Gastrocnemius medialis (tissue), 4 donors: ENCODE data around the gene HSPA9.

ENCODE experiments used
- POLR2A ChIP-seq, 2 donors: fragments of 450-650 bp; IDR thresholded peaks; one replicate each; pipeline ENCODE4 v1.6.1; 2017; ENCODE audit warnings: antibody characterized with exemption in 2 of 2, mild to moderate bottlenecking in 2 of 2, moderate library complexity in 2 of 2
- TF ChIP-seq, protein P1 (sequence below), 5 experiments: fragments of 450-650 bp in 3 of 5; fragments of 200-600 bp in 2 of 5; sonication (generic) in 2 of 5; IDR thresholded peaks in 4 of 5; conservative IDR thresholded peaks in 1 of 5; 1 replicate in 4 of 5; 2 replicates in 1 of 5; pipeline ENCODE4 v1.5.1; 2016 to 2019; ENCODE audit warnings: antibody characterized with exemption in 5 of 5, mild to moderate bottlenecking in 3 of 5, moderate library complexity in 3 of 5

DNA sequence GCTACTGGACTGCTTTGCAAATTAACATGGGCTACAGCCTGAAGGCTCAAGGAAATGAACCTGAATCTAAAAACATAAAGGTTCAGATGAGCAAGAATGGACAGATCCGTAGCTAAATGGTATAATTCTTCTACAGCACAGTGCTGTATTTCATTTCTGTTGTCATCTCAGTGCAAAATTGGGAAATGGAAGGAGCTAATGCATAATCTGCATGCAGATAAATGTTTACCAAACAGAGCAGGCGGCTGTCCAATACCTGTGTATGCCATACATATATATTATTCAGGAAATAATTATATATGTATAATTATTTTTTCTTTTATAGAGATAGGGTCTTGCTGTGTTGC is 4.3 kb upstream of the HSPA9 start:
- TF ChIP-seq, protein P1, sequence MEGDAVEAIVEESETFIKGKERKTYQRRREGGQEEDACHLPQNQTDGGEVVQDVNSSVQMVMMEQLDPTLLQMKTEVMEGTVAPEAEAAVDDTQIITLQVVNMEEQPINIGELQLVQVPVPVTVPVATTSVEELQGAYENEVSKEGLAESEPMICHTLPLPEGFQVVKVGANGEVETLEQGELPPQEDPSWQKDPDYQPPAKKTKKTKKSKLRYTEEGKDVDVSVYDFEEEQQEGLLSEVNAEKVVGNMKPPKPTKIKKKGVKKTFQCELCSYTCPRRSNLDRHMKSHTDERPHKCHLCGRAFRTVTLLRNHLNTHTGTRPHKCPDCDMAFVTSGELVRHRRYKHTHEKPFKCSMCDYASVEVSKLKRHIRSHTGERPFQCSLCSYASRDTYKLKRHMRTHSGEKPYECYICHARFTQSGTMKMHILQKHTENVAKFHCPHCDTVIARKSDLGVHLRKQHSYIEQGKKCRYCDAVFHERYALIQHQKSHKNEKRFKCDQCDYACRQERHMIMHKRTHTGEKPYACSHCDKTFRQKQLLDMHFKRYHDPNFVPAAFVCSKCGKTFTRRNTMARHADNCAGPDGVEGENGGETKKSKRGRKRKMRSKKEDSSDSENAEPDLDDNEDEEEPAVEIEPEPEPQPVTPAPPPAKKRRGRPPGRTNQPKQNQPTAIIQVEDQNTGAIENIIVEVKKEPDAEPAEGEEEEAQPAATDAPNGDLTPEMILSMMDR (IDR thresholded peaks at IDR 0.05 in 4 of 5, conservative IDR thresholded peaks at IDR 0.05 in 1 of 5), result no peak
- no peak for TF ChIP-seq POLR2A (IDR thresholded peaks at IDR 0.05)
